OCI-LY3 (cell line): ENCODE results near the gene NUMBL.

ENCODE experiments used
- CTCF ChIP-seq: fragments of 200-600, 300-600 bp; sonication (generic); IDR thresholded peaks from 2 replicates; pipeline ENCODE4 v1.5.1; 2014; ENCODE audit warnings: antibody characterized with exemption, low read length, low read depth
- EZH2phosphoT487 ChIP-seq: fragments of 200-600 bp; shearing (Covaris generic); IDR thresholded peaks from 2 replicates; pipeline ENCODE4 v1.6.1; 2018; ENCODE audit warnings: antibody characterized with exemption, mixed run types, low read depth

GRCh38 chr19:40688987-40689338 is 1.5 kb downstream of the NUMBL start:
- no peak for TF ChIP-seq CTCF
- TF ChIP-seq EZH2phosphoT487: no peak
